ENCODE data around the gene DNAAF8.

Gene DNAAF8

DNA sequence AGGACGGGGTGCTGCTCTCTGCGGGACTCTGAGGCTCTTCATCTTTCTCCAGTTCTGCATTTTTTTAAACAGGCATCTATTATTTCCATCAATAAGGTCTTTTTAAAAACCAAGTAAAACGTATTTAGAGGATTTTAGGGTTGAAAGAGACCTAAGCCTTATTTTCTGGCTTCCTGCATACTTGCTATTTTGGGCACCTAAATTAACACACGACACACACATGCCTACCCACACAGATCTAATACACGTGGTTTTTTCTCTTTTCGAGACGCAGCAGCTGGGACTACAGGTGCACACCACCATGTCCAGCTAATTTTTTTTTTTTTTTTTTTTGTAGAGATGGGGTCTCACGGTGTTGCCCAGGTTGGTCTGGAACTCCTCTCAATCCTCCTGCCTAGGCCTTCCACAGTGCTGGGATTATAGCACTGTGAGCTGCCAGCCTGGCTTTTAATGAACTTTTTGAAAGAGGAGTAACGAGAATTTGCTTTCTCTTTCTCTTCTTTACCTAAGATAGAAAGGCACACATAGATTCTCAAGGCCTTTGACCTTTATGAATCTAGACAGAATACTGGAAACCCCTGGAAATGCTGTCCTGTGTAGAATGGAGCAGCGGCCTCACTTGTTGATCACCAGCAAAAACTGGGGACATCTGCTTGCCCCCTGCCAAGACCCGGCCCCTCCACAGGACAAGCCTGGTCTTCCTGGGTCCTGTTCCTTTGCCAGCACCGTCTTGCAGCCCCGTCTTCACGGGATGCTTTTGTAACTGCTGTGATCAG is 13.8 kb downstream of the DNAAF8 start:
- Histone ChIP-seq H3K27me3 (ENCODE audit: control insufficient read depth, insufficient read depth, low read length) (peaks cover 3% of the 10 kb centered on the region), H3K9ac (ENCODE audit: low read depth, low read length) (no peak overlapping the region), H3K9me3 (replicated peaks; ENCODE audit: low read length) (no peaks in the 10 kb centered on the region), H3K4me1 (ENCODE audit: control insufficient read depth, insufficient read depth, low read length) (peaks cover 3% of the 10 kb centered on the region), H3K36me3 (ENCODE audit: insufficient read depth, low read length) (peaks cover 23% of the 10 kb centered on the region), H3K4me3 (ENCODE audit: low read length) (no peak overlapping the region), H3K4me2 (ENCODE audit: low read length) (no peak overlapping the region)

DNA sequence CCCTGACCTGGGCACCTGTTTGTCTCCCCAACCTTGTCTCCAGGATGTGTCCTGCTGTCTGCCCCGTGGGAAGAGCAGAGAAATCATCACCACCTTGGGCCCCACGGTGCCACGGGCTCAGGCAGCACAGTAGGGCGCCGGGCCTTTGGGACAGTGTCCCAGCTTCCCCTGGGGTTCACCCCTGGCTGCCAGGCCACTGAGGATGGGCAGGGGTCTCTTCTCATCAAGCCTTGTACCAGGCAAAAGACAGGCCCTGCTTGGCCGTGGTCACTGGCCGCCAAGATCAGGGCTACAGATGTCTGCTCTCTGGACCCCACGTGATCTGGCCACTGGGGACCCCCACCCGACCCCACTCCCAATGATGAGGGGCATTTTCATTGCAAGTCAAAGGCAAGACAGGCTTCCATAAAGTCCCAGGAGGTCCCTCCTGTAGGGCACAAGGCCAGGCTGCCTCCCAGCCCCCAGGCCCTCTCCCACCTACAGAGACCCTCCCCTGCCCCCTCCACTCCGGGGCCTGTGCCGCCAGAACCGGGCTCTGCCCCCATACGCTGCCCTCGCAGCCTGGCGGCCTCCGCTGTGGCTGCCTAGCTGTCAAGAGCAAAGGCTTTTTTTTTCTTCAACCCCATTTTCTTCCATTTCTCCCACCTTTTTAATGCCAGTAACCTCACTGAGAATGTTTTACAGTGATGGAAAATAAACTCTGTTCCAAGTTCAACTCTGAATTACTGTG is 14.5 kb downstream of the DNAAF8 start:
- no peak overlapping the region for H3K4me3 ChIP-seq (ENCODE audit: low read length)
- no peak overlapping the region for H3K9ac ChIP-seq (ENCODE audit: low read depth, low read length)
- H3K36me3 ChIP-seq (ENCODE audit: insufficient read depth, low read length) = peaks cover 25% of the 10 kb centered on the region
- no peaks in the 10 kb centered on the region for H3K4me1 ChIP-seq (ENCODE audit: control insufficient read depth, insufficient read depth, low read length)
- H3K4me2 ChIP-seq (ENCODE audit: low read length) = no peak overlapping the region
- no peaks in the 10 kb centered on the region for H3K9me3 ChIP-seq (replicated peaks; ENCODE audit: low read length)
- H3K27me3 ChIP-seq (ENCODE audit: control insufficient read depth, insufficient read depth, low read length) = no peaks in the 10 kb centered on the region

DNA sequence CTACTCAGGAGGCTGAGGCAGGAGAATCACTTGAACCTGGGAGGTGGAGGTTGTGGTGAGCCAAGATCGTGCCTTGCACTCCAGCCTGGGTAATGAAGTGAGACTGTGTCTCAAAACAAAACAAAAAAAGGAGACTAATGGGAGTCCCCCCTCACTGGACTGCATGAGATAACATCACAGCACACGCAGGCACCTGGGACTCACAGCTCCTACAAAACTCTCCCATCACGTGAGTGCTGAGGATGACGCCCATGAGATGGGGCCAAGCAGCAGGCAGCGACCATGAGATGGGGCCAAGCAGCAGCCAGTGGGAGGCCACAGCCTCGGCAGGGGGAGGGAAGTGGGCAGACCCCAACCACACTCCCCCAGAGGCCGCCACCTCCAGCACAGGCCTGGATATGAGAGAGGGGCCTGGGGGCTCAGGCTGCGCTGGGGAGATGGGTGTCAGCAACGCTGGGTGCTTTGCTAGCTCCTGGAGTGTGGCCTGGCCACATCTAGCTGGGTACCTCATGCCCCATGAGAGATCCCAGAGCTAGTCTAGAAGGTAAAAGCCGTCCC is 15.4 kb downstream of the DNAAF8 start:
- Histone ChIP-seq H3K4me2 (ENCODE audit: low read length) (no peak overlapping the region), H3K9ac (ENCODE audit: low read depth, low read length) (no peak overlapping the region), H3K4me1 (ENCODE audit: control insufficient read depth, insufficient read depth, low read length) (no peaks in the 10 kb centered on the region), H3K4me3 (ENCODE audit: low read length) (no peak overlapping the region), H3K27me3 (ENCODE audit: control insufficient read depth, insufficient read depth, low read length) (no peaks in the 10 kb centered on the region), H3K36me3 (ENCODE audit: insufficient read depth, low read length) (peaks cover 29% of the 10 kb centered on the region), H3K9me3 (replicated peaks; ENCODE audit: low read length) (no peaks in the 10 kb centered on the region)

GRCh38 chr16:4750896-4751295 is 16.6 kb downstream of the DNAAF8 start:
- Histone ChIP-seq H3K4me2 (ENCODE audit: low read length) (no peak overlapping the region), H3K9me3 (replicated peaks; ENCODE audit: low read length) (no peaks in the 10 kb centered on the region), H3K4me1 (ENCODE audit: control insufficient read depth, insufficient read depth, low read length) (no peaks in the 10 kb centered on the region), H3K36me3 (ENCODE audit: insufficient read depth, low read length) (peaks cover 36% of the 10 kb centered on the region), H3K27me3 (ENCODE audit: control insufficient read depth, insufficient read depth, low read length) (no peaks in the 10 kb centered on the region), H3K4me3 (ENCODE audit: low read length) (no peak overlapping the region), H3K9ac (ENCODE audit: low read depth, low read length) (no peak overlapping the region)

GRCh38 chr16:4752351-4753100 is 18.2 kb downstream of the DNAAF8 start:
- Histone ChIP-seq H3K4me3 (ENCODE audit: low read length) (no peak overlapping the region), H3K4me2 (ENCODE audit: low read length) (no peak overlapping the region), H3K9ac (ENCODE audit: low read depth, low read length) (no peak overlapping the region), H3K36me3 (ENCODE audit: insufficient read depth, low read length) (peaks cover 38% of the 10 kb centered on the region), H3K9me3 (replicated peaks; ENCODE audit: low read length) (no peaks in the 10 kb centered on the region), H3K4me1 (ENCODE audit: control insufficient read depth, insufficient read depth, low read length) (no peaks in the 10 kb centered on the region), H3K27me3 (ENCODE audit: control insufficient read depth, insufficient read depth, low read length) (no peaks in the 10 kb centered on the region)

- Histone ChIP-seq H3K9ac (ENCODE audit: low read depth, low read length) (no peak overlapping the region), H3K36me3 (ENCODE audit: insufficient read depth, low read length) (peaks cover 41% of the 10 kb centered on the region), H3K9me3 (replicated peaks; ENCODE audit: low read length) (no peaks in the 10 kb centered on the region), H3K4me3 (ENCODE audit: low read length) (no peak overlapping the region), H3K4me2 (ENCODE audit: low read length) (no peak overlapping the region), H3K27me3 (ENCODE audit: control insufficient read depth, insufficient read depth, low read length) (no peaks in the 10 kb centered on the region), H3K4me1 (ENCODE audit: control insufficient read depth, insufficient read depth, low read length) (no peaks in the 10 kb centered on the region)
These were observed 18.9 kb downstream of the DNAAF8 start for GRCh38 chr16:4753227-4753626.

GRCh38 chr16:4754865-4755264 is 20.5 kb downstream of the DNAAF8 start:
- H3K36me3 ChIP-seq (ENCODE audit: insufficient read depth, low read length) = peaks cover 53% of the 10 kb centered on the region

GRCh38 chr16:4755687-4756086 is 21.4 kb downstream of the DNAAF8 start:
- no peaks in the 10 kb centered on the region for H3K4me1 ChIP-seq (ENCODE audit: control insufficient read depth, insufficient read depth, low read length)
- no peaks in the 10 kb centered on the region for H3K27me3 ChIP-seq (ENCODE audit: control insufficient read depth, insufficient read depth, low read length)
- H3K36me3 ChIP-seq (ENCODE audit: insufficient read depth, low read length) = peaks cover 59% of the 10 kb centered on the region
- H3K4me3 ChIP-seq (ENCODE audit: low read length) = no peak overlapping the region
- no peaks in the 10 kb centered on the region for H3K9me3 ChIP-seq (replicated peaks; ENCODE audit: low read length)
- no peak overlapping the region for H3K4me2 ChIP-seq (ENCODE audit: low read length)
- H3K9ac ChIP-seq (ENCODE audit: low read depth, low read length) = no peak overlapping the region

More at GRCh38 chr16:4754865-4755264, 20.5 kb downstream of the DNAAF8 start:
- Histone ChIP-seq H3K4me1 (ENCODE audit: control insufficient read depth, insufficient read depth, low read length) (no peaks in the 10 kb centered on the region), H3K9me3 (replicated peaks; ENCODE audit: low read length) (no peaks in the 10 kb centered on the region), H3K27me3 (ENCODE audit: control insufficient read depth, insufficient read depth, low read length) (no peaks in the 10 kb centered on the region), H3K4me3 (ENCODE audit: low read length) (no peak overlapping the region), H3K9ac (ENCODE audit: low read depth, low read length) (no peak overlapping the region), H3K4me2 (ENCODE audit: low read length) (no peak overlapping the region)

- Histone ChIP-seq H3K36me3 (ENCODE audit: insufficient read depth, low read length) (peaks cover 59% of the 10 kb centered on the region), H3K4me2 (ENCODE audit: low read length) (no peak overlapping the region), H3K9ac (ENCODE audit: low read depth, low read length) (no peak overlapping the region), H3K4me1 (ENCODE audit: control insufficient read depth, insufficient read depth, low read length) (peaks cover under 1% of the 10 kb centered on the region), H3K27me3 (ENCODE audit: control insufficient read depth, insufficient read depth, low read length) (no peaks in the 10 kb centered on the region), H3K4me3 (ENCODE audit: low read length) (no peak overlapping the region), H3K9me3 (replicated peaks; ENCODE audit: low read length) (no peaks in the 10 kb centered on the region)
These were observed 26.0 kb downstream of the DNAAF8 start for GRCh38 chr16:4760221-4760910.

GRCh38 chr16:4762205-4762604 is 27.9 kb downstream of the DNAAF8 start:
- H3K4me2 ChIP-seq (ENCODE audit: low read length) = no peak overlapping the region
- no peak overlapping the region for H3K9ac ChIP-seq (ENCODE audit: low read depth, low read length)
- H3K4me3 ChIP-seq (ENCODE audit: low read length) = no peak overlapping the region
- H3K9me3 ChIP-seq (replicated peaks; ENCODE audit: low read length) = no peaks in the 10 kb centered on the region
- no peaks in the 10 kb centered on the region for H3K27me3 ChIP-seq (ENCODE audit: control insufficient read depth, insufficient read depth, low read length)
- H3K4me1 ChIP-seq (ENCODE audit: control insufficient read depth, insufficient read depth, low read length) = peaks cover 10% of the 10 kb centered on the region
- peaks cover 55% of the 10 kb centered on the region for H3K36me3 ChIP-seq (ENCODE audit: insufficient read depth, low read length)

GRCh38 chr16:4763791-4764190 is 29.5 kb downstream of the DNAAF8 start:
- no peak overlapping the region for H3K4me3 ChIP-seq (ENCODE audit: low read length)
- H3K9ac ChIP-seq (ENCODE audit: low read depth, low read length) = no peak overlapping the region
- peaks cover 48% of the 10 kb centered on the region for H3K36me3 ChIP-seq (ENCODE audit: insufficient read depth, low read length)

More at GRCh38 chr16:4763791-4764190, 29.5 kb downstream of the DNAAF8 start:
- H3K9me3 ChIP-seq (replicated peaks; ENCODE audit: low read length) = no peaks in the 10 kb centered on the region
- H3K27me3 ChIP-seq (ENCODE audit: control insufficient read depth, insufficient read depth, low read length) = no peaks in the 10 kb centered on the region
- peaks cover 15% of the 10 kb centered on the region for H3K4me1 ChIP-seq (ENCODE audit: control insufficient read depth, insufficient read depth, low read length)
- H3K4me2 ChIP-seq (ENCODE audit: low read length) = no peak overlapping the region
